Measurements from ENCODE around the gene CFAP53.
"Not testable (repeated sequence)": the region's sequence is repeated elsewhere in the genome, so short reads cannot be mapped to it uniquely, and the experiment has no call there.

CFAP53 gene

GRCh38 chr18:50288348-50289107, 22.2 kb upstream of the CFAP53 start:
- in situ Hi-C loops (cut with MboI; ENCODE audit: low sequenced_read_pairs), result not testable (repeated sequence)

GRCh38 chr18:50287441-50288347, 21.4 kb upstream of the CFAP53 start, which contains the start of gene CXXC1:
CXXC1 (minus strand) TSS chr18:50287692; CDS start chr18:50287589, 103 bp downstream.
- in situ Hi-C loops (cut with MboI; ENCODE audit: low sequenced_read_pairs), result no loop called here

GRCh38 chr18:50287028-50287440, 20.7 kb upstream of the CFAP53 start:
- in situ Hi-C loops (cut with MboI; ENCODE audit: low sequenced_read_pairs), result no loop called here

- in situ Hi-C loops (cut with MboI; ENCODE audit: low sequenced_read_pairs), result no loop called here
Observed at GRCh38 chr18:50286391-50287027, 20.2 kb upstream of the CFAP53 start.

DNA sequence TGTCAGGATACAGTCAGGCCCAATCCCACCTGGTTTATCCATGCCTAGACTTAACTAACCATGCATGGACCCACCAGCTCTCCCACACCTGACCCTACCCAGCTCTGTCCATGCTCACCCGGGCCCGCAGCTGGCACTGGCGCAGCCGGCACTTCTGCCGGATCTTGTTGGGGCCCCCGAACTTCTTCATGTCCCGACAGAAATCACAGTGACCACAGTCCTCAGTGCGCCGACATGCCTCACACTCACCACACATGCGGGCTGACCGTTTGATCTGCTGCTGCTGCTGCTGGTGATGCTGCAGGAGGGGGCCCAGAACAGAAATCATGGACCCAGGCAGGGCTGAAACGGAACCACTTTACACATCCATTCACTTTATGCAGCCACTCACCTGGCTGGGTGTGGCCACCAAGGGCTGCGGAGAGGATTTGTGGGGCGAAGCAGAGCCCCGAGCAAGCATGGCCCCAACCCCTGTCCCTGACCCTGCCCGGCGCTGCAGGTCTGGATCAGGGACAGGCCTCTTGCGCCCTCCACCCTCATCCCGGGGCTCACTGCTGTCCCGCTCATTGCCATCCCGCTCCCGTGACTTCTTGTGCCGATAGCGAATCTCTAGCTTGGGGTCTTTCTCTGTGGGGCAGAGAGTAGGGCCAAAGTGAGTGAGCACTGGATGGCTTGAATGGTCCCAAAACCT, 19.5 kb upstream of the CFAP53 start:
- in situ Hi-C loops (cut with MboI; ENCODE audit: low sequenced_read_pairs), result no loop called here

DNA sequence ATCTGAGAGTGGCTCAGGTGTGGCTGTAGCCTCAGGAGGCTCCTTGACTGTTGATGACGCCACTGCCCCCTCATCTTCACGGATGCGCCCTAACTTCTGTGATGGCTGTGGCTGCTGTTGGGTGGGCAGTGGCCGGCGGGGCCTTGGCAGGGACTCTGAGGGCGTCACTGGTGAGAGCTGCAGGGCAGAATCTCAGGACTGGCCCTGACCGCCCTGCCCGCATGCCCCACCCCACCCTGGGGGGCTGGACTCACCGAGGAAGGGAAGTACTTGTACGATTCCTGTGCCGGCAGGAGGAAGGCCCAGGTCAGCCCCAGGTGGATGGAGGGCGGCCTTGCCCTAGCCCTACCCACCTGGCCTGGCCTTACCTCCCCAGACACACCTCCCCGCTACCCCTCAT, 18.8 kb upstream of the CFAP53 start:
- in situ Hi-C loops (cut with MboI; ENCODE audit: low sequenced_read_pairs), result no loop called here

GRCh38 chr18:50284255-50284885, 18.1 kb upstream of the CFAP53 start:
- in situ Hi-C loops (cut with MboI; ENCODE audit: low sequenced_read_pairs), result no loop called here

- in situ Hi-C loops (cut with MboI; ENCODE audit: low sequenced_read_pairs), result no loop called here
Observed at GRCh38 chr18:50283469-50284209, 17.3 kb upstream of the CFAP53 start.

DNA sequence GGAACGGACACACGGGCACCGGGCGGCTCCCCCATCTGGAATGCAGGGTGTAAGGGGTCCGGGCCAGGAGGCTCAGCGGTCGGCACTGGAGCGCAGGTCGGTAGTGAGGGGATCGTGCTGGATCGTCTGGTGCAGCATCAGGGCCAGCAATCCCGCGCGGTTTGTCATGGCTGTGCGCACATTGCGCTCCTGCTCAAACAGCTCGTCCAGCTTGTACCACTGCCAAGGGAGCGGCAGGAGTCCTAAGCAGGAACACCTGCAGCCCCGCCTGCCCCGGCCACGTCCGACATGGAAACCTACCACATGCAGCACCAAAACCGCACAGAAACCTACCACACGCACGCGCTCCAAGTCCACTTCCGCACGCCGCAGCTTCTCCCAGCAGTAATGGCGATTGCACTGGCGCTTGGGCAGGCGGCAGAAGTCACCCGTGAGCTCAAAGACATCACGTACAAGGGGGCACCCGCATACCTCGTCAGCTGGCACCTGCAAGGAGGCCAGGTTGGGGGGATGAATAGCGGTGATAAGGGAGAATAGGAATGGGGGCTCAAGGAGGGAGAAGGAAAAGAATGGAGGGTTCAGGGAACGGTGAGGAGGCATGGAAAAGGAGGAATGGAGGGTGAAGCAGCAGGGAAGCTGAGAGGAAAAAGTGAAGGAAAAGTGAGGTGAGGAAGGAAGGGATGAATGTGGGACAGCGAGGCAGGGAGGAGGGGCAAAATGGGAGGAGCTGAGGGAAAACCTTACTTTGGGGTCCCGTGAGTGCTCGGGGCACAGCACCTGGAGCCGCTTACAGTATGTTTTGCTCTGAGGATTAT, 16.4 kb upstream of the CFAP53 start:
- in situ Hi-C loops (cut with MboI; ENCODE audit: low sequenced_read_pairs), result no loop called here

DNA sequence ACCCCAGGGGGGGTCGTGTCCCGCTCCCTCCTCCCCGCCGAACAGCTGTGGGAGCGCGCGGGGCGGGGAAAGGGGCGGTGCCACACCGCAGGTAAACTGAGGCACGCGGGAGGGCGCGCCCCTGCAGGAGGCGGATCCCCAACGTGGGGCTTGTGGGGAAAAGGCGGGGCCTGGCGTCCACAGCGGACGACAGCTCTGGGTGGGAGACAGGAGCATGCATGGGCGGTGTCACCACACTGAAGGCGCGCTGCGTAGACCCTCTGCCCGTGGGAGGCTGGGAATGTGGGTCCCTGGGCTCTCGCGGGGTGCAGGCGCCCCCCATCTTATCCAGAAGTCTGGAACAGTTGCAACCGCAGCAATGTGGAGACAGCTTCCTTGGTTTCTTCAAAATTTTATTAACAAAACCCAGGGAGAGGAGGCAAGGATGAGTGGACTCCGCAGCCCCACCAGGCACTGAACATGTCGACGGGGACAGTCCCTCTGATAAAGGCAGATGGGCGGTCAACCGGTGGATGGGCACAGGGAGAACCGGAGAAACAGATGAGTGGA, 15.8 kb upstream of the CFAP53 start:
- in situ Hi-C loops (cut with MboI; ENCODE audit: low sequenced_read_pairs), result no loop called here

- in situ Hi-C loops (cut with MboI; ENCODE audit: low sequenced_read_pairs), result no loop called here
Observed at GRCh38 chr18:50281295-50281971, 15.1 kb upstream of the CFAP53 start, which contains the start of gene MBD1. MBD1 (minus strand) TSS chr18:50281523; CDS start chr18:50279992, 1,531 bp downstream.

GRCh38 chr18:50280707-50281294, 14.5 kb upstream of the CFAP53 start:
- in situ Hi-C loops (cut with MboI; ENCODE audit: low sequenced_read_pairs), result no loop called here

DNA sequence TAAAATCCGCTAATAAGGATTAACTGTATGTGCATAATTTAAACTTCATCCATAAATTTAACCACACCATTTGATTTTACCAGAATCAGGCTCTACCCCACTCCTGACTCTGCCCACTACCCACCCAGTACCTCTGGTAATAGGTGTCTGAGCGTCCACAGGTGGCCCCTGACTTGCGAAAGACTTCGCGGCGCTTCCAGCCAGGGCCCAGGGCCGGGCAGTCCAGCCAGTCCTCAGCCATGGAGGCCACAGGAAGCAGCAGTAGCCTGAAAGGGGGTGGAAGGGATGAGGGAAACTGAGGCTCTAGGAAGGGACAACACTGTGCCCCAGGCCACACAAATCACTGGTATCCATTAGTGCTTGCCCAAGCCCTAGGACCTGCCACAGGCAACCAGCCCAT, 13.5 kb upstream of the CFAP53 start:
- in situ Hi-C loops (cut with MboI; ENCODE audit: low sequenced_read_pairs), result no loop called here

DNA sequence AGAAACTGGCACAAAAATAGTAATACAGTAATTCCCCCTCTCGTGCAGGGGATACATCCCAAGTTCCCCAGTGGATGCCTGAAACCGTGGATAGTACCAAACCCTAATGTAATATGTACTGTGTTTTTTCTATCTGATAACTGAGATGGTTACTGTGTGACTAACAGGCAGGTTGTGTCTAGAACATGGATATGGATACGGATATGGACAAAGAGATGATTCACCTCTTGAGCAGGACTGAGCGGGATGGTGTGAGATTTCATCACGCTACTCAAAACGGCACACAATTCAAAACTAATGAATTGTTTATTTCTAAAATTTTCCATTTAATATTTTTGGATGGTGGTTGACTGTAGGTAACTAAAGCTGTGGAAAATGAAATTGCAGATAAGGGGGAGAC, 11.6 kb upstream of the CFAP53 start:
- in situ Hi-C loops (cut with MboI; ENCODE audit: low sequenced_read_pairs), result no loop called here

GRCh38 chr18:50276452-50276851, 10.2 kb upstream of the CFAP53 start:
- in situ Hi-C loops (cut with MboI; ENCODE audit: low sequenced_read_pairs), result no loop called here

DNA sequence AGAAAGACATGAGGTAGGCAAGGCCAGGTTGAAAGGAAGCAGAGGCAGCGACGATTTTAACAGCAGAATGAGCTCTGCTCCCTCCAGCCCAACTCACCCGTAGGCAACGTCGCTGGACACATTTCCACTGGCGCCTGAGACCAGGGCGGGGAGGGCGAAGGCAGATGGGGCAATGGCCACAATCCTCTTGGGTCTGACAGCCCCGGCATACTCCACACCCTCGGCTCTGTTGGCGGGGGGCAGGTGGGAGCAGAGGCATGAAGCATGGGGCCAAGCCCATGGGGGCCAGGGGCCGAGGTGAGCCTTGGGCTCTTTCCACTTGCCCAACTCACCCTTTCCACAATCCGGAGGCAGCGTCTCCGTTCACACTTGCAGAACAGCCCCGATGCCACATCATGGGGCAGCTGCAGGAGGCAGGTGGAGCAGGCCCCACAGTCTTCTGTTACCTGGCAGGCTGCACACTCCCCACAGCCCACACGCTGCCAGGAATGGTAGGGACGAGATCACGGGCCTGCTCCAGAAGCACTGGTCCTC, 9.3 kb upstream of the CFAP53 start:
- in situ Hi-C loops (cut with MboI; ENCODE audit: low sequenced_read_pairs), result no loop called here

- in situ Hi-C loops (cut with MboI; ENCODE audit: low sequenced_read_pairs), result no loop called here
Observed at GRCh38 chr18:50274941-50275340, 8.6 kb upstream of the CFAP53 start.

All from HL-60/S4 treated with retinoic acid at 250 ng/mL for 4 days and 3 days (cell line).